Fibroblast of villous mesenchyme (primary cell): ENCODE measurements around the gene LRRC19. TPM values are rescaled to one million over a fixed set of nuclear protein-coding genes. Genes with fewer than 3 reads are reported as not detected.
A peak's percentile ranks its signal among the peaks of the same experiment; 100 is the strongest.

ENCODE experiments used
- DNase-seq: peaks from one replicate; pipeline ENCODE4 v3.0.0-alpha.2; 2010; ENCODE audit warnings: low read depth
- H3K4me3 ChIP-seq: 2 replicates; pipeline ENCODE4 v1.5.1; 2011; ENCODE audit warnings: low read depth, mild to moderate bottlenecking, low read length
- CTCF ChIP-seq: IDR thresholded peaks from 2 replicates; pipeline ENCODE4 v1.5.1; 2012; ENCODE audit warnings: low read depth, mild to moderate bottlenecking, low read length; ENCODE audit not compliant: insufficient read depth
- total RNA-seq: library from RNA; depleted of rRNA; stranded (reverse); fragments of >200 nt; gene quantifications from 2 replicates; pipeline ENCODE4 v1.2.3, GENCODE V29; 2012

LRRC19 gene
- total RNA-seq, 1 donor: not detected

GRCh38 chr9:26956860-26957233, 48.6 kb downstream of the LRRC19 start:
- no peak for DNase-seq
- H3K4me3 ChIP-seq: peak overlapping the region; percentile 64
- TF ChIP-seq CTCF: no peak

GRCh38 chr9:26955921-26956859, 49.3 kb downstream of the LRRC19 start, which contains the start of gene IFT74:
Gene IFT74, plus strand, starts transcription at chr9:26956412. Its CDS starts 5,556 bp downstream, at chr9:26961968.
- DNase-seq: peak; percentile 99
- peak within 1 kb of the TSS; percentile 64 for H3K4me3 ChIP-seq
- no peak for TF ChIP-seq CTCF

GRCh38 chr9:26955222-26955903, 50.1 kb downstream of the LRRC19 start:
- DNase-seq: no peak
- peak overlapping the region; percentile 64 for H3K4me3 ChIP-seq
- TF ChIP-seq CTCF: no peak

GRCh38 chr9:26954050-26954508, 51.4 kb downstream of the LRRC19 start:
- TF ChIP-seq CTCF: no peak
- no peak for DNase-seq
- no peak overlapping the region for H3K4me3 ChIP-seq

- TF ChIP-seq CTCF: no peak
- no peak overlapping the region for H3K4me3 ChIP-seq
- no peak for DNase-seq
These were observed 53.7 kb downstream of the LRRC19 start for GRCh38 chr9:26951794-26952193.

- DNase-seq: no peak
- H3K4me3 ChIP-seq: no peak overlapping the region
- TF ChIP-seq CTCF: no peak
These were observed 55.0 kb downstream of the LRRC19 start for GRCh38 chr9:26950521-26950920.
